ENCODE data around the gene CMTM8. TPM values are rescaled to one million over a fixed set of nuclear protein-coding genes. Genes with fewer than 3 reads are reported as not detected.

Gene CMTM8
- total and polyA plus RNA-seq, 2 donors (not counting 1 experiment from before 2014, with no cell fraction given) = under 0.01 to 0.50 TPM

DNA sequence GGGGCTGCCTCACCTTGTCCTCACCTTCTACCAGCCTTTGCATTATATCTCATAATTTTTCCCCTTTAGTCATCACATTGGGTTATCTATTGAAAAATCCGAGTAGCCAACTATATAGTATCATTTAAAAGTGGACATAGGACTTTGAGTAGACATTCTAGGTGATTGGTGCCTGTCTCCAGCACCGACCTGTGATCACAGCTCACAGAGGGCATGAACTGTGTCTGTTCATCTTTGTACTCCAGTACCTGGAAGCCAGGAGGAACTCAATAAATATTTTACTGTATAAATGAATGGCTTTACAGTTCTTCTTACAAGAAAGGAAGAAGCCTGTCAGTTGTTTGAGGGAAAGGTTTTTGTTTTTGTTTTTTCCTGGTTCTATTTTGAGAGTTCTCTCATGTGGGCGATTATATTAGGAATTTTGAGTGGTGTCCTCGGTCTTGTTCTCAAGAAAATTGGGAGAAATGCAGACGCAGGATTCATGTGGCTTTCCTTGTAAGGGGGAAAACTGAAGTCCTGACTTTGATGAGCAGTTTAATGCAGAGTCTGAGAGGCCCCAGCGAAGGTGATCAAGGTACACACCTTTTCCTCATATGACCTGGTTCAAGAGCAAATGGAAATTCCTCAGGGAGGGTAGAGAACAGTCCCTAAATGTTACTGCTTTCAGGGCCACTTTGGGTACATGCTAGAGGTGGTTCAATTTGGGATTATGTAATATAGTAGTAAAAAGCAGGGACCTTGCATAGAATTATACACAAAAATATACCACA, 46.1 kb downstream of the CMTM8 start:
- Histone ChIP-seq H3K79me2 (ENCODE audit: control insufficient read depth, insufficient read depth, low read length) (no peaks in the 10 kb centered on the region), H3K27ac (ENCODE audit: insufficient read depth, low read length) (no peak overlapping the region), H3K9ac (ENCODE audit: insufficient read depth, low read length) (no peak overlapping the region), H3K4me1 (ENCODE audit: control insufficient read depth, extremely low read depth, insufficient read depth, low read length) (no peaks in the 10 kb centered on the region), H3K4me3 (replicated peaks in 1 of 4; ENCODE audit: control extremely low read depth in 1 of 4, insufficient read depth in 1 of 4, low read depth in 3 of 4, low read length in 4 of 4) (no peak overlapping the region), H3K4me2 (ENCODE audit: extremely low read depth, insufficient read depth, low read length) (no peak overlapping the region), H3K9me3 (ENCODE audit: control insufficient read depth, insufficient read depth, low read depth, low read length) (no peaks in the 10 kb centered on the region), H4K20me1 (ENCODE audit: control insufficient read depth, extremely low read depth, insufficient read depth, low read length) (no peaks in the 10 kb centered on the region), H2AFZ (ENCODE audit: low read length) (no peak overlapping the region), H3K27me3 (ENCODE audit: control insufficient read depth, insufficient read depth, low read length) (no peaks in the 10 kb centered on the region), H3K36me3 (ENCODE audit: control insufficient read depth, insufficient read depth, low read length) (no peaks in the 10 kb centered on the region)
- TF ChIP-seq, protein P1, sequence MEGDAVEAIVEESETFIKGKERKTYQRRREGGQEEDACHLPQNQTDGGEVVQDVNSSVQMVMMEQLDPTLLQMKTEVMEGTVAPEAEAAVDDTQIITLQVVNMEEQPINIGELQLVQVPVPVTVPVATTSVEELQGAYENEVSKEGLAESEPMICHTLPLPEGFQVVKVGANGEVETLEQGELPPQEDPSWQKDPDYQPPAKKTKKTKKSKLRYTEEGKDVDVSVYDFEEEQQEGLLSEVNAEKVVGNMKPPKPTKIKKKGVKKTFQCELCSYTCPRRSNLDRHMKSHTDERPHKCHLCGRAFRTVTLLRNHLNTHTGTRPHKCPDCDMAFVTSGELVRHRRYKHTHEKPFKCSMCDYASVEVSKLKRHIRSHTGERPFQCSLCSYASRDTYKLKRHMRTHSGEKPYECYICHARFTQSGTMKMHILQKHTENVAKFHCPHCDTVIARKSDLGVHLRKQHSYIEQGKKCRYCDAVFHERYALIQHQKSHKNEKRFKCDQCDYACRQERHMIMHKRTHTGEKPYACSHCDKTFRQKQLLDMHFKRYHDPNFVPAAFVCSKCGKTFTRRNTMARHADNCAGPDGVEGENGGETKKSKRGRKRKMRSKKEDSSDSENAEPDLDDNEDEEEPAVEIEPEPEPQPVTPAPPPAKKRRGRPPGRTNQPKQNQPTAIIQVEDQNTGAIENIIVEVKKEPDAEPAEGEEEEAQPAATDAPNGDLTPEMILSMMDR (conservative IDR thresholded peaks at IDR 0.05 in 1 of 2, IDR thresholded peaks at IDR 0.05 in 1 of 2; ENCODE audit: low read depth in 1 of 2, low read length in 2 of 2) = no peak
- TF ChIP-seq EZH2 (IDR thresholded peaks at IDR 0.05; ENCODE audit: low read length, missing control alignments) = no peak
- no peak for DNase-seq (ENCODE audit: low read depth in 2 of 2)

DNA sequence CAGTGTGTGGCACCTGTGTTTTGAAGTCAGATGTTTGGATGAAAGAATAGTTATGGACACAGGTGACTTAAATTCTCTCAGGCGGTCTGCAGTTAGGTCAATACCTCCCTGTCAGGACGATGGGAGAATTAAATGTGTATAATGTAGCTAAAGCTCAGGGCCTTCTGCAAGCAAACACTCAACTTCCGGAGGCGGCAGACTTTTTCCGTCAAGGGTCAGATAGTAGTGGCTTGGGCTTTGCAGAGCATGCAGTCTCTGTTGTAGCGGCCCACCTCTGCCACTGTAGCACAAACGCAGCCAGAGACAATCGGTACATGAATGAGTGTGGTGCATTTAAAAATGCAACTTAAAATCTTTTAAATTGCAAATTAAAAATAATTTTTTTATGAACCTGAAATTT, 47.4 kb downstream of the CMTM8 start:
- H3K4me2 ChIP-seq (ENCODE audit: extremely low read depth, insufficient read depth, low read length) = no peak overlapping the region
- TF ChIP-seq, protein P1 (conservative IDR thresholded peaks at IDR 0.05 in 1 of 2, IDR thresholded peaks at IDR 0.05 in 1 of 2; ENCODE audit: low read depth in 1 of 2, low read length in 2 of 2) = no peak
- H3K79me2 ChIP-seq (ENCODE audit: control insufficient read depth, insufficient read depth, low read length) = no peaks in the 10 kb centered on the region
- H4K20me1 ChIP-seq (ENCODE audit: control insufficient read depth, extremely low read depth, insufficient read depth, low read length) = no peaks in the 10 kb centered on the region
- no peaks in the 10 kb centered on the region for H3K4me1 ChIP-seq (ENCODE audit: control insufficient read depth, extremely low read depth, insufficient read depth, low read length)
- H3K4me3 ChIP-seq (replicated peaks in 1 of 4; ENCODE audit: control extremely low read depth in 1 of 4, insufficient read depth in 1 of 4, low read depth in 3 of 4, low read length in 4 of 4) = no peak overlapping the region
- no peaks in the 10 kb centered on the region for H3K9me3 ChIP-seq (ENCODE audit: control insufficient read depth, insufficient read depth, low read depth, low read length)
- no peaks in the 10 kb centered on the region for H3K27me3 ChIP-seq (ENCODE audit: control insufficient read depth, insufficient read depth, low read length)
- no peaks in the 10 kb centered on the region for H3K36me3 ChIP-seq (ENCODE audit: control insufficient read depth, insufficient read depth, low read length)
- no peak overlapping the region for H3K9ac ChIP-seq (ENCODE audit: insufficient read depth, low read length)
- DNase-seq (ENCODE audit: low read depth in 2 of 2) = no peak
- no peak overlapping the region for H2AFZ ChIP-seq (ENCODE audit: low read length)
- no peak overlapping the region for H3K27ac ChIP-seq (ENCODE audit: insufficient read depth, low read length)

DNA sequence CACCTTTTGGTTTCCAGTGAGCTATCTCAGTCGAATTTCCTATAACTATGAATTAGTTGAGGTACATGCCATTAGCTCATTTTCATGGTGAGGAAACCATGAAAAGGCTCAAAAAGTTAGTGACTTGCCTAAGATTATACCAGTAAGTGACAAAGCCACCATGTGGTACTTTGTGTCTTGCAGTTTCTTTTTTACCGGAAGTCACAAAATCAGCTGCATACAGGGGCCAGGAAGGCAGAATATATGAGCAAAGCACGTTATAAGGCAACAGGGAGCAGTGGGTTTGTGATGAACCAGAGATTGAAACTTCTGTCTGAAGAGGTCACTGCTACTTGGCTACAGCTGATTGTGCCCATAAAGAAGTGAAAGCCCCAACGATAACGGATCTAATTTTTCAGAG, 50.3 kb downstream of the CMTM8 start:
- Histone ChIP-seq H3K27ac (ENCODE audit: insufficient read depth, low read length) (no peak overlapping the region), H3K4me2 (ENCODE audit: extremely low read depth, insufficient read depth, low read length) (no peak overlapping the region), H3K79me2 (ENCODE audit: control insufficient read depth, insufficient read depth, low read length) (no peaks in the 10 kb centered on the region), H3K4me3 (replicated peaks in 1 of 4; ENCODE audit: control extremely low read depth in 1 of 4, insufficient read depth in 1 of 4, low read depth in 3 of 4, low read length in 4 of 4) (no peak overlapping the region), H3K4me1 (ENCODE audit: control insufficient read depth, extremely low read depth, insufficient read depth, low read length) (no peaks in the 10 kb centered on the region), H3K9ac (ENCODE audit: insufficient read depth, low read length) (no peak overlapping the region), H3K27me3 (ENCODE audit: control insufficient read depth, insufficient read depth, low read length) (no peaks in the 10 kb centered on the region), H2AFZ (ENCODE audit: low read length) (no peak overlapping the region), H3K36me3 (ENCODE audit: control insufficient read depth, insufficient read depth, low read length) (no peaks in the 10 kb centered on the region), H4K20me1 (ENCODE audit: control insufficient read depth, extremely low read depth, insufficient read depth, low read length) (no peaks in the 10 kb centered on the region), H3K9me3 (ENCODE audit: control insufficient read depth, insufficient read depth, low read depth, low read length) (no peaks in the 10 kb centered on the region)
- TF ChIP-seq, protein P1 (conservative IDR thresholded peaks at IDR 0.05 in 1 of 2, IDR thresholded peaks at IDR 0.05 in 1 of 2; ENCODE audit: low read depth in 1 of 2, low read length in 2 of 2) = no peak
- no peak for TF ChIP-seq EZH2 (IDR thresholded peaks at IDR 0.05; ENCODE audit: low read length, missing control alignments)
- DNase-seq (ENCODE audit: low read depth in 2 of 2) = no peak

Data from fibroblast of lung (primary cell).